K562 (cell line): ENCODE measurements around the gene GOLGA5. TPM values are rescaled to one million over a fixed set of nuclear protein-coding genes. Genes with fewer than 3 reads are reported as not detected.

ENCODE experiments used
- CHD1 ChIP-seq: fragments of 200-600 bp; sonication (generic); IDR thresholded peaks from one replicate; pipeline ENCODE4 v1.6.1; 2012; ENCODE audit warnings: mild to moderate bottlenecking, moderate library complexity, low read length, inconsistent platforms
- E2F6 ChIP-seq, 2 experiments: IDR thresholded peaks; 2 replicates each; pipeline ENCODE4 v1.6.1; 2011; ENCODE audit warnings: borderline replicate concordance in 1 of 2, control low read depth in 1 of 2, low read depth in 1 of 2, low read length in 1 of 2, mild to moderate bottlenecking in 1 of 2, mixed read lengths in 1 of 2, moderate library complexity in 1 of 2; ENCODE audit not compliant: insufficient read depth in 1 of 2, insufficient read length in 1 of 2, poor library complexity in 1 of 2, severe bottlenecking in 1 of 2; ENCODE audit errors: extremely low read depth in 1 of 2
- ETV6 ChIP-seq, 3 experiments: fragments of 150-350 bp in 1 of 3; sonication (generic) in 1 of 3; formaldehyde crosslinking in 1 of 3; IDR thresholded peaks; 2 replicates each; pipeline versions ENCODE4 v1.6.1 to v1.8.0; 2014 to 2022; ENCODE audit warnings: borderline replicate concordance in 2 of 3, low read depth in 2 of 3, antibody characterized with exemption in 1 of 3, low read length in 1 of 3, mild to moderate bottlenecking in 1 of 3, missing genetic modification reagents in 1 of 3
- HDGF ChIP-seq: fragments of 450-650 bp; IDR thresholded peaks from 2 replicates; pipeline ENCODE4 v1.6.1; 2016
- HIVEP1 ChIP-seq: fragments of 250-450 bp; sonication (Bioruptor Pico); IDR thresholded peaks from 2 replicates; pipeline ENCODE4 v1.4.0; 2020; ENCODE audit warnings: mild to moderate bottlenecking
- KDM1A ChIP-seq, 2 experiments: fragments of 450-650 bp; IDR thresholded peaks; 2 replicates each; pipeline ENCODE4 v1.6.1; 2016; ENCODE audit warnings: mild to moderate bottlenecking in 2 of 2
- KLF1 ChIP-seq: fragments of 450-650 bp; IDR thresholded peaks from 2 replicates; pipeline ENCODE4 v1.6.1; 2016; ENCODE audit warnings: missing genetic modification characterization, missing compliant biosample characterization
- KLF13 ChIP-seq: fragments of 450-650 bp; IDR thresholded peaks from 2 replicates; pipeline ENCODE4 v1.6.1; 2016; ENCODE audit warnings: missing genetic modification characterization, low read depth, mild to moderate bottlenecking, missing compliant biosample characterization, moderate library complexity, borderline replicate concordance
- NR4A1 ChIP-seq, 2 experiments: fragments of 250-450 bp in 1 of 2; fragments of 450-650 bp in 1 of 2; sonication (Bioruptor Pico) in 1 of 2; IDR thresholded peaks; 2 replicates each; pipeline versions ENCODE4 v1.4.0 to v1.6.1; 2016 to 2020; ENCODE audit warnings: mild to moderate bottlenecking in 2 of 2, missing compliant biosample characterization in 1 of 2, missing genetic modification characterization in 1 of 2, moderate library complexity in 1 of 2
- REST ChIP-seq, 2 experiments: fragments of 450-650 bp; formaldehyde crosslinking in 1 of 2; IDR thresholded peaks; 2 replicates each; pipeline versions ENCODE4 v1.4.0 to v1.6.1; 2014 to 2020; ENCODE audit warnings: mild to moderate bottlenecking in 2 of 2, borderline replicate concordance in 1 of 2, low read depth in 1 of 2
- SP2 ChIP-seq: IDR thresholded peaks from 2 replicates; pipeline ENCODE4 v1.6.1; 2011; ENCODE audit warnings: mild to moderate bottlenecking, low read depth, low read length, moderate library complexity; ENCODE audit not compliant: poor library complexity, severe bottlenecking; ENCODE audit errors: extremely low read depth
- SUPT5H ChIP-seq: fragments of 450-650 bp; IDR thresholded peaks from 2 replicates; pipeline ENCODE4 v1.6.1; 2016
- WHSC1 ChIP-seq: IDR thresholded peaks from one replicate; pipeline ENCODE4 v1.6.1; 2012; ENCODE audit warnings: low read length, control low read depth, inconsistent platforms
- ZC3H4 ChIP-seq: sonication (generic); formaldehyde crosslinking; IDR thresholded peaks from 2 replicates; pipeline ENCODE4 v1.9.0; 2021; ENCODE audit warnings: missing genetic modification reagents, borderline replicate concordance
- ZNF197 ChIP-seq: fragments of 200-800 bp; sonication (Bioruptor generic); IDR thresholded peaks from 2 replicates; pipeline ENCODE4 v1.6.1; 2016; ENCODE audit warnings: low read depth, missing genetic modification characterization, missing compliant biosample characterization
- ZNF445 ChIP-seq: fragments of 250-450 bp; sonication (Bioruptor Pico); IDR thresholded peaks from 2 replicates; pipeline ENCODE4 v1.4.0; 2020; ENCODE audit warnings: low read depth, mild to moderate bottlenecking, moderate library complexity
- ZNF583 ChIP-seq: fragments of 250-450 bp; sonication (Bioruptor Pico); IDR thresholded peaks from 2 replicates; pipeline ENCODE4 v1.4.0; 2020
- polyA plus RNA-seq, 8 experiments: library from polyadenylated mRNA; depleted of rRNA in 4 of 8; stranded (reverse) in 5 of 8; unstranded in 3 of 8; fragments of >200 nt; fragmentation: Nextera tagmentation in 2 of 8; fragmentation: Illumina TruSeq in 1 of 8; extraction: Ambion mirVana in 2 of 8; extraction: Trizol in 1 of 8; gene quantifications; 2 replicates each; pipeline versions ENCODE4 v1.2.1 to v1.2.3, GENCODE V29; 2011 to 2014; ENCODE audit warnings: inconsistent platforms in 1 of 8, missing spikeins in 1 of 8
- total RNA-seq, 7 experiments: library from RNA; depleted of rRNA in 6 of 7; stranded (reverse); fragments of >200 nt in 6 of 7; fragmentation: Illumina TruSeq in 2 of 7; extraction: Trizol in 2 of 7; gene quantifications; 2 replicates each; pipeline versions ENCODE4 v1.2.1 to v1.2.3, GENCODE V29; 2011 to 2021; ENCODE audit warnings: low replicate concordance in 1 of 7

GOLGA5 gene
- total and polyA plus RNA-seq, 9 of the 15 experiments (the other 6 are each of a cell fraction or from before 2014, with no cell fraction given), result 5.7 to 19.6 (median 12.7) TPM

- TF ChIP-seq KLF13 (tag) (no peak), ZNF197 (CRISPR knock-in tag) (no peak), KDM1A (IDR thresholded peaks at IDR 0.05) (peak; percentile 21 to 33; a peak in 3 of 4 replicates), HDGF (no peak), ETV6 (IDR thresholded peaks at IDR 0.05; ENCODE audit: borderline replicate concordance in 1 of 2, low read depth in 2 of 2, low read length in 1 of 2) (no peak), ETV6 (CRISPR knock-in tag; IDR thresholded peaks at IDR 0.05; ENCODE audit: borderline replicate concordance) (no peak), E2F6 (IDR thresholded peaks at IDR 0.05; ENCODE audit: borderline replicate concordance in 1 of 2, extremely low read depth in 1 of 2, insufficient read depth in 1 of 2, insufficient read length in 1 of 2, low read depth in 1 of 2, low read length in 1 of 2, poor library complexity in 1 of 2, severe bottlenecking in 1 of 2) (no peak), HIVEP1 (CRISPR knock-in tag) (no peak), CHD1 (no peak), ZNF583 (CRISPR knock-in tag) (no peak), SP2 (no peak), KLF1 (tag) (no peak), WHSC1 (no peak), REST (IDR thresholded peaks at IDR 0.05; ENCODE audit: borderline replicate concordance) (0 out of 2 replicates have a peak, but pooled peaks have one; percentile 18), REST (CRISPR knock-in tag; IDR thresholded peaks at IDR 0.05; ENCODE audit: low read depth) (no peak), ZNF445 (CRISPR knock-in tag) (no peak), ZC3H4 (CRISPR knock-in tag) (no peak), NR4A1 (CRISPR knock-in tag; IDR thresholded peaks at IDR 0.05) (no peak), NR4A1 (tag; IDR thresholded peaks at IDR 0.05) (no peak), SUPT5H (no peak)
Measured at GRCh38 chr14:92846162-92846897, 52.2 kb downstream of the GOLGA5 start (continued).
